H1 (cell line): ENCODE data around the gene MOGAT3. TPM values are rescaled to one million over a fixed set of nuclear protein-coding genes. Genes with fewer than 3 reads are reported as not detected.

Experiments
- CTCF ChIA-PET: fragments of 300-600 bp; sonication (Branson Sonifier 250); formaldehyde crosslinking; loops from one replicate; lab custom pipeline; 2021; ENCODE audit not compliant: partially characterized antibody; lab: Charles Lee
- POLR2A ChIA-PET: fragments of 300-600 bp; sonication (Branson Sonifier 250); formaldehyde crosslinking; loops from one replicate; lab custom pipeline; 2021; ENCODE audit warnings: inconsistent platforms; ENCODE audit not compliant: partially characterized antibody; lab: Charles Lee
- DNase-seq, 2 experiments: peaks; one replicate each; pipeline versions ENCODE4 v3.0.0 to v3.0.0-alpha.2; 2010 to 2022; ENCODE audit warnings: low spot score in 2 of 2, low read depth in 1 of 2, mixed read lengths in 1 of 2
- FAIRE-seq: peaks from 2 replicates; lab custom pipeline; 2011; peaks lifted over from hg19 to GRCh38; lab: Jason Lieb, UNC
- H2AFZ ChIP-seq: 2 replicates; pipeline ENCODE4 v1.8.1; 2012; ENCODE audit warnings: low read length, inconsistent platforms
- H2AK5ac ChIP-seq: 2 replicates; pipeline ENCODE4 v1.6.1; 2013; ENCODE audit warnings: low read depth, low read length
- H2BK120ac ChIP-seq: replicated peaks from 2 replicates; pipeline ENCODE3; 2013; ENCODE audit warnings: low read depth, low read length, inconsistent platforms
- H2BK12ac ChIP-seq: 2 replicates; pipeline ENCODE4 v1.6.1; 2013; ENCODE audit warnings: low read depth, low read length
- H2BK15ac ChIP-seq: 2 replicates; pipeline ENCODE4 v1.6.1; 2013; ENCODE audit warnings: low read length
- H2BK20ac ChIP-seq: 2 replicates; pipeline ENCODE4 v1.6.1; 2013; ENCODE audit warnings: low read length
- H2BK5ac ChIP-seq: 2 replicates; pipeline ENCODE4 v1.6.1; 2013; ENCODE audit warnings: low read depth, low read length
- H3K14ac ChIP-seq: 2 replicates; pipeline ENCODE4 v1.6.1; 2013; ENCODE audit warnings: inconsistent platforms; ENCODE audit not compliant: insufficient read length
- H3K18ac ChIP-seq: 2 replicates; pipeline ENCODE4 v1.6.1; 2013; ENCODE audit warnings: low read length; ENCODE audit errors: extremely low read depth
- H3K23ac ChIP-seq: 2 replicates; pipeline ENCODE4 v1.6.1; 2013; ENCODE audit warnings: inconsistent platforms; ENCODE audit not compliant: insufficient read length
- H3K23me2 ChIP-seq: 2 replicates; pipeline ENCODE4 v1.6.1; 2013; ENCODE audit warnings: low read depth, low read length
- H3K27ac ChIP-seq: 2 replicates; pipeline ENCODE4 v1.6.1; 2011; ENCODE audit warnings: low read depth, low read length, inconsistent platforms
- H3K27me3 ChIP-seq, 4 experiments: replicated peaks in 1 of 4; 1 replicate in 1 of 4; 2 replicates in 3 of 4; pipeline versions ENCODE4 v1.6.1 to v1.8.1; 2011 to 2013; ENCODE audit warnings: low read length in 3 of 4, mild to moderate bottlenecking in 3 of 4, inconsistent platforms in 2 of 4, mixed read lengths in 2 of 4, moderate library complexity in 1 of 4; ENCODE audit not compliant: control insufficient read depth in 3 of 4, insufficient read depth in 3 of 4; ENCODE audit errors: extremely low read depth in 1 of 4
- H3K36me3 ChIP-seq, 4 experiments: 2 replicates each; pipeline versions ENCODE4 v1.6.1 to v1.8.1; 2011 to 2013; ENCODE audit warnings: mild to moderate bottlenecking in 4 of 4, low read length in 3 of 4, moderate library complexity in 2 of 4, control low read depth in 1 of 4, inconsistent platforms in 1 of 4; ENCODE audit not compliant: insufficient read depth in 4 of 4, control insufficient read depth in 2 of 4
- H3K4ac ChIP-seq: replicated peaks from 2 replicates; pipeline ENCODE3; 2013; ENCODE audit warnings: low read length, low read depth, mixed read lengths, inconsistent platforms; ENCODE audit not compliant: insufficient read length
- H3K4me1 ChIP-seq, 4 experiments: replicated peaks in 1 of 4; 1 replicate in 1 of 4; 2 replicates in 3 of 4; pipeline versions ENCODE4 v1.6.1 to v1.8.1; 2011 to 2013; ENCODE audit warnings: low read length in 3 of 4, inconsistent platforms in 2 of 4, mixed read lengths in 1 of 4; ENCODE audit not compliant: insufficient read depth in 4 of 4, control insufficient read depth in 3 of 4
- H3K4me2 ChIP-seq, 2 experiments: 2 replicates each; pipeline versions ENCODE4 v1.6.1 to v1.8.1; 2011 to 2013; ENCODE audit warnings: low read depth in 2 of 2, low read length in 2 of 2, control low read depth in 1 of 2, inconsistent platforms in 1 of 2, mild to moderate bottlenecking in 1 of 2; ENCODE audit not compliant: insufficient read depth in 1 of 2
- H3K4me3 ChIP-seq, 4 experiments: fragments of 200-600, 300-600 bp in 1 of 4; sonication (generic), shearing (Covaris generic), sonication (Bioruptor Twin) in 1 of 4; 2 replicates each; pipeline versions ENCODE4 v1.5.1 to v1.8.1; 2011 to 2016; ENCODE audit warnings: low read length in 4 of 4, low read depth in 3 of 4, control low read depth in 2 of 4, inconsistent platforms in 2 of 4, mild to moderate bottlenecking in 2 of 4, mixed read lengths in 1 of 4, moderate library complexity in 1 of 4; ENCODE audit not compliant: insufficient read depth in 2 of 4; ENCODE audit errors: extremely low read depth in 1 of 4
- H3K56ac ChIP-seq: replicated peaks from 2 replicates; pipeline ENCODE3; 2013; ENCODE audit warnings: low read depth, mild to moderate bottlenecking, mixed read lengths, low read length, inconsistent platforms; ENCODE audit not compliant: insufficient read length
- H3K79me1 ChIP-seq: 2 replicates; pipeline ENCODE4 v1.6.1; 2013; ENCODE audit warnings: low read depth, low read length, control low read depth
- H3K79me2 ChIP-seq, 2 experiments: 2 replicates each; pipeline versions ENCODE4 v1.6.1 to v1.8.1; 2012 to 2013; ENCODE audit warnings: low read length in 2 of 2, mild to moderate bottlenecking in 2 of 2, inconsistent platforms in 1 of 2; ENCODE audit not compliant: insufficient read depth in 2 of 2, control insufficient read depth in 1 of 2
- H3K9ac ChIP-seq, 4 experiments: replicated peaks in 1 of 4; 1 replicate in 1 of 4; 2 replicates in 3 of 4; pipeline versions ENCODE4 v1.6.1 to v1.8.1; 2011 to 2013; ENCODE audit warnings: low read depth in 3 of 4, low read length in 3 of 4, control low read depth in 2 of 4, mild to moderate bottlenecking in 2 of 4, moderate library complexity in 2 of 4, inconsistent platforms in 1 of 4; ENCODE audit errors: extremely low read depth in 1 of 4
- H3K9me3 ChIP-seq, 2 experiments: 2 replicates each; pipeline versions ENCODE4 v1.6.1 to v1.8.1; 2012 to 2013; ENCODE audit warnings: mild to moderate bottlenecking in 2 of 2, moderate library complexity in 2 of 2, control low read depth in 1 of 2, inconsistent platforms in 1 of 2, low read depth in 1 of 2, low read length in 1 of 2, mixed read lengths in 1 of 2; ENCODE audit not compliant: insufficient read depth in 2 of 2
- H4K20me1 ChIP-seq, 2 experiments: replicated peaks in 1 of 2; 2 replicates each; pipeline versions ENCODE3 to v1.8.1; 2011 to 2013; ENCODE audit warnings: inconsistent platforms in 2 of 2, low read length in 2 of 2, mild to moderate bottlenecking in 1 of 2; ENCODE audit not compliant: insufficient read depth in 2 of 2, control insufficient read depth in 1 of 2
- H4K5ac ChIP-seq: 2 replicates; pipeline ENCODE4 v1.6.1; 2013; ENCODE audit warnings: low read length, low read depth, mixed read lengths, inconsistent platforms; ENCODE audit not compliant: insufficient read length
- H4K8ac ChIP-seq: 2 replicates; pipeline ENCODE4 v1.8.0; 2013; ENCODE audit warnings: mild to moderate bottlenecking, moderate library complexity, low read length, inconsistent platforms; ENCODE audit not compliant: insufficient read depth; ENCODE audit errors: extremely low read depth
- H4K91ac ChIP-seq: replicated peaks from 2 replicates; pipeline ENCODE3; 2013; ENCODE audit warnings: low read length, mixed read lengths, inconsistent platforms; ENCODE audit not compliant: insufficient read length
- KDM4A ChIP-seq: IDR thresholded peaks from one replicate; pipeline ENCODE4 v1.7.1; 2012; ENCODE audit warnings: low read depth, mild to moderate bottlenecking, moderate library complexity, low read length, inconsistent platforms; ENCODE audit not compliant: severe bottlenecking
- RFX5 ChIP-seq: IDR thresholded peaks from 2 replicates; pipeline ENCODE4 v1.6.1; 2011; ENCODE audit warnings: low read depth, low read length, improper control_type of control experiment, borderline replicate concordance
- WGBS, 2 experiments: shearing (Covaris generic) in 1 of 2; methylation state at CpG; one replicate each; pipeline versions ENCODE4 v1.1.6 to v1.1.7; 2013 to 2015; ENCODE audit warnings: low lambda C conversion rate in 2 of 2, mixed read lengths in 2 of 2, inconsistent platforms in 1 of 2, low coverage in 1 of 2, missing lambda C conversion rate in 1 of 2; ENCODE audit not compliant: insufficient replicate concordance in 2 of 2, insufficient coverage in 1 of 2, insufficient read length in 1 of 2; ENCODE audit errors: extremely low coverage in 1 of 2, missing lambda C conversion rate in 1 of 2; 5-methylcytosine and 5-hydroxymethylcytosine counted together
- polyA plus RNA-seq, 7 experiments: library from polyadenylated mRNA; depleted of rRNA in 3 of 7; stranded (reverse) in 5 of 7; unstranded in 2 of 7; fragments of >200 nt in 5 of 7; fragments of 200-250 nt in 2 of 7; gene quantifications; 1 replicate in 5 of 7; 2 replicates in 1 of 7; 4 replicates in 1 of 7; pipeline versions ENCODE4 v1.2.1 to v1.2.3, GENCODE V29; 2011 to 2013; ENCODE audit warnings: missing spikeins in 2 of 7, mixed read lengths in 2 of 7
- total RNA-seq: library from RNA; stranded (reverse); fragmentation: NEBNext Ultra II Directional; extraction: Animal tissue kit (Norgen Biotek cat#: 25700); gene quantifications from 2 replicates; pipeline ENCODE4 v1.2.1, GENCODE V29; 2021

Gene MOGAT3
- total and polyA plus RNA-seq, 2 of the 8 experiments (the other 6 are each of a cell fraction or from before 2014, with no cell fraction given): 0.21 to 0.82 TPM

DNA sequence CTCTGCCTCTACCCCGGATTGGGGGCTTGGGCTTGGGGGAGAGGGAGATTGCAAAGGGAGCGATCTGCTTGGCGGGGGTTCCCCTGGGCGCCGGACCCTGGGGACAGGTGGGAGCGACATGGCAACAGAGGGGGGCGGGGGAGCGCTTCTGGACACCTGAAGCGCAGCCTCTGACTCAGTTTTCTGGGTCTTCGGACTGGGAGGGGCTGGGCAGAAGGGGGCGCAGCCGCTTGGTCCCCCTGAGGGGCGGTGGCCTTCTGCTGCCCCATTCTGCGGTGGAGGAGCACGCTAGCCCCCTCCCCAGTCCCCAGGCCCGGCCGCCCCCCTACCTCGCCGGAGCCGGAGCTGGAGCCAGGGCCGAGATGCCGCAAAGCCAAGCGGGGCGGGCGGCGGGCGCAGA is 21.1 kb downstream of the MOGAT3 start:
- no CpG with 5 or more reads among the region's 27 CpGs for WGBS, 2 experiments
- Histone ChIP-seq H3K79me1 (no peaks in the 10 kb centered on the region), H3K14ac (no peak overlapping the region), H3K9me3 (no peaks in the 10 kb centered on the region), H2BK5ac (no peak overlapping the region), H4K5ac (no peak overlapping the region), H4K20me1 (no peaks in the 10 kb centered on the region), H4K91ac (no peak overlapping the region), H4K8ac (peak overlapping the region; percentile 10; the same call in 1 of the 2 replicates), H2AK5ac (no peak overlapping the region), H3K23ac (no peak overlapping the region), H2BK120ac (no peak overlapping the region), H3K4me1 (peaks cover 0 to 7% (median 3%) of the 10 kb centered on the region in 4 experiments; a peak in 6 of 7 replicates), H3K4ac (no peak overlapping the region), H2BK12ac (no peak overlapping the region), H2BK15ac (no peak overlapping the region), H2AFZ (no peak overlapping the region; the same call in 1 of the 2 replicates), H3K27ac (no peak overlapping the region), H3K9ac (no peak overlapping the region), H3K56ac (peak overlapping the region; percentile 13), H3K18ac (no peak overlapping the region; the same call in 1 of the 2 replicates), H3K36me3 (no peaks in the 10 kb centered on the region), H3K4me2 (peak overlapping the region; percentile 90), H2BK20ac (no peak overlapping the region), H3K4me3 (peak overlapping the region; percentile 63 to 77 (median 68))
- DNase-seq (no peak), FAIRE-seq (no peak)
- POLR2A ChIA-PET: interaction anchor here (1.0 to 1.3 kb wide), 2 partner anchors 18 to 20 kb away, joined by 3 to 4 read pairs; no protein-coding TSS in a partner anchor
- peak; percentile 29 for TF ChIP-seq KDM4A
- no peak for TF ChIP-seq RFX5
- TF ChIP-seq, all 59 proteins: peak for 1
- H3K79me2 ChIP-seq: no peaks in the 10 kb centered on the region
- CTCF ChIA-PET: interaction anchor here (0.7 to 1.2 kb wide), 2 partner anchors 9 to 11 kb away, joined by 3 to 8 read pairs; no protein-coding TSS in a partner anchor
- peaks cover 25 to 63% (median 54%) of the 10 kb centered on the region in 4 experiments for H3K27me3 ChIP-seq
- peaks cover 17% of the 10 kb centered on the region; the same call in 1 of the 2 replicates for H3K23me2 ChIP-seq
